NCI-H1417 treated with DMSO at 0.1 percent for 48 hours (cell line): ENCODE results near the gene PPP1R13L.
A peak's percentile ranks its signal among the peaks of the same experiment; 100 is the strongest.

ENCODE experiments used
- DNase-seq: peaks from one replicate; lab custom pipeline; 2025; lab: John Stamatoyannopoulos, UW

The PPP1R13L gene

DNA sequence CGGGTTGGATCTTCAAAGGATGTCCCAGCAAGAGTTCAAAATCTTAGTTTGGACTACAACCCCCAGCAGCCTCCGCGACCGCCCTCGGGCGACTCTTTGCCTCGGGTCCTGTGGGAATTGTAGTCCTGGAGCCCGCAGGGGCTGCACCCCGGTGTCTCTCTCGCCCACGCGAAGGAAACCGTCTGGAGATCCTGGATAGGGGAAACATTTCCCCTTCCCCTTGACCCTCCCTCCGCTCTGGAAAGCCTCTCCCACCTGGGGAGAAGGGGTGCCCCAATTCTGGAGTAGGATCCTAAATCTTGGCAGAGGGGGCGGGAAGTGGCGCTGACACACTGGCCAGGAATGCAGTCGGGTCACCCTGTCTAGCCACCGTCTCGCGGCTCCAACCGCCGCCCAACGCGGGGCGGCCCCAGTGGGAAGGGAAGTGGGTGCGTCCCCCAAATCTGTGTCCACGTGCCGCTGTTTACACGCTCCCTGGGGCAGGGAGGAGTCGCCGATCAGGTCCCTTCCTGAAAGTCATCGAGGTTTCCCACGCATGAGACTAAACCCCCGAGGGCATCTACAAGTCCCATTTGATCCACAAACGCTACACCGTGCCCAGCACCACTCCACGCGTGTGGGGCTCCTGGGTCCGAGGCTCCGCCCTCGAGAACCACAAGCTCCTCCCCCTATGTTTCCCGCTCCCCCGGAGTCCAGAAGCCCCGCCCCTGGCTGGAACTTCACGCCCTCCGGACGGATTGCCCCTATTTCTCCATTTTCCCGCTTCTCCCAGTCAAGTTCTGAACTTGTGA, 761 bp upstream of the PPP1R13L start:
- DNase-seq = peak; percentile 13

DNA sequence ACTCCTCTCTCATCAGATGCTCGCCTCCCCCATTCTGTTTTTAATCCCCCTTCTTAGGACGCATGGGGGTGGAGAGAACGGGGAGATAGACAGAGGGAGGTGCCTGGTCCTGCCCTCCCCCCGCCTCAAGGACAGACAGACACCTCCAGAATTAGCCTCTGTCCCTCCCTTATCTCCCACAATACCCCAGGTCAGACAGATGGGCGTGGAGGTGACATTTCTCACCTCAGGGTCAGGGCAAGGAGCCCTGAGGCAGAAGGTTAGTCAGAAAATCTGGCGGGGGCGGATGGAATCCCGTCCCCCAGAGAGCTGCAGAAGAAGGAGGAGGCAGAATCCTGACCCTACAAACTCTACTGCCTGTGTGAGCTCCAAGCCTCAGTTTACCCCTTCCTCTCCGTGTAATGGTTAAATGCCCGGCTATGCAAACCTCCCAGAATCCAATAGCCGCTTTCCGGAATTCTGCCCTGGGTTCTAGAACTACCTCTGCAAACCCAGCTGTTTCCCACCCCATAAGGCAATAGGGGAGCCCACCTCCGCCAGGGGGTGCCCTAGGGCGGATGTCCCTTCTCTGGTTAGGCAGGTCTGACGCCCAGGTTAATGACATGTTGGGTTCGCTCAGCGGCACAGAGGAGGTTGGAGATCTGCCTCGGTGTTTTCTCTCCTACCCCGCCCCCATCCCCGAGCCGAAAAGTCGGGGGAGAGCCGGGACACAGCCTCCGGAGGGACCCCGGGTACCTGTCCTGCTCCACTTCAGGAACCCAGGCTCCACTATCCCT, 900 bp downstream of the PPP1R13L start:
- no peak for DNase-seq

DNA sequence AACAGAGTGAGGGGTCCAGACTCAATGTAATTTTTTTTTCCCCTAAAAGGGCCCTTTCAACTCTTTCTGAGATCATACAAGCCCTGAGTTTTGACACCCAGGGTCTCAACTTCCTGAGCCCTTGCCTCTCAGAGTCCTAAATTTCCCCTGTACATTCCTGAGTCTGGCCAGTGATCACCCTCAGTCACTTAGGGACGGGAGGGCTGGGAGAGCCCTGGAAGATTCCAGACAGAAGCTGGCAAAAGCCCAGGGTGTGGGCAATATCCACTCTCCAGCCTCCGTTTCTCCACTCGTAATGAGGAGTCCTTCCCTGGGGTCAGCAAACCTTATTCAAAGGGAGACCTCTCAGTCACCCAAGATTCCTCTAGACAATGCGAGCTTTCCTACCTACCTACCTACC, 1.6 kb downstream of the PPP1R13L start:
- DNase-seq = no peak

DNA sequence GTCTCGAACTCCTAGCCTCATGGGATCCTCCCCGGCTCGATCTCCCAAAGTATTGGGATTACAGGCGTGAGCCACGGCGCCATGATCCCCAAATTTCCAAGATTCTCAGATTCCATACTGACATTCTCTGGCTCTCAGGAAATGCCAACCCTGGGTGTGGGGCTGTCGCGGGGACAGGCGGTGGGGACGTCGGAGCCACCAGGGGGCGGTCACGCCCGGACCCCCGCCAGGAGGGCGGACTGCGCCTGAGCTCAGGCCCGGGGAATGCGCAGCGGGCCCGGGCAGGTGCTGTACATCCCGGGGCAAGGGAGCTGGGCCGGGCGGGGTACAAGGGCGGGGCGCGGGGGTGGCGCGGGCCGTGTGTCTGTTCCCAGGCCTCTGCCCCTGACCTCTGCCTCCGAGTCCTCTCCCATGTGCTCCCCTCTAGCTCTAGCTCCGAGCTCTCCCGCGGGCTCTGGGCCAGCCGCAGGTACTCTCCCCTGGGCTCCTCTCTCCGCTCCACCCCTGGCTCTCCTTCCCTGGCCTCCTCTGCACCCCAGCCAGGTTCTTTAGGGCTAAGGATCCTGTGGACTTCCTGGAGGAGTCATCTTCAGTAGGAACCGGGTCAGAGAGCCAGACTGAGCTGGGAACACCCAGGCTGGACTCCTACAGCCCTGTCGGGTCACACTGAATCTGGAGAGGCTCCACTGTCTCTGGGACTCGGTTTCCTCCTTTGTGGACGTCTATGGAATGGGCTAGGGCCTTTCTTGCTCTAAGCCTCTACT, 2.4 kb downstream of the PPP1R13L start:
- DNase-seq = no peak

DNA sequence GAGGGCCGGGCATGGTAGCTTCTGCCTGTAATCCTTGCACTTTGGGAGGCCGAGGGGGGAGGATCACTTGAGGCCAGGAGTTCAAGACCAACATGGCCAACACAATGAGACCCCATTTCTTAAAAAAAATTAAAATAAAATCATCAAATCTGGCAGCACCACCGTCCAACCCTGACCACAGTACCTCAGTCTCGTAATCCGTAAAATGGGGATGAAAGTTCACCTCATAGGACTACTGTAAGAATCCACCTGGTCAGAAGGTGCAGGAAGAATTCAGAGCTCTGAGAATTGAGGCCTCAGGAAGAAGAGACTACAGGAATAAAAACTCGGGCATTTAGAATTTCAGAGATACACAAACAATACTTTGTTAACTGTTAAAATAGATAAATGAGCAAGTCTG, 3.1 kb downstream of the PPP1R13L start:
- no peak for DNase-seq

DNA sequence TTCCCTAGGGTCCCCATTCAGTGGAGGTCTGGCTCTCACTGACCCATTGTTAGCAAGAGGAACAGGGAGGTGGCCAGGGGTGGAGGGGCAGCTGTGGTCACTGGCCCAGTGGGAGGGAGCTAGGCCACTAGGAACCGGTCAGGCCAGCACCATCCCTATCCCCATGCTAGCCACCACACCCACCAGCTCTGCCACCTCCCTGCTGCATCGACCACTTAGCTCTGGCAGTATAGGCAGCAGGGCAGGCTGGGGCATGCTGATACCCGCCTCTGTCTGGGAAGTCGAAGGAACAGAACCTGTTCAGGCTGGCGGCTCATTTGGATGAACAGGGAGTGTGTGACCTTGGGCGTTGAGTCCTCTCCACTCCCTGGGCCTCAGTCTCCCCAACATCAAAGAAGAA, 4.7 kb downstream of the PPP1R13L start:
- no peak for DNase-seq

DNA sequence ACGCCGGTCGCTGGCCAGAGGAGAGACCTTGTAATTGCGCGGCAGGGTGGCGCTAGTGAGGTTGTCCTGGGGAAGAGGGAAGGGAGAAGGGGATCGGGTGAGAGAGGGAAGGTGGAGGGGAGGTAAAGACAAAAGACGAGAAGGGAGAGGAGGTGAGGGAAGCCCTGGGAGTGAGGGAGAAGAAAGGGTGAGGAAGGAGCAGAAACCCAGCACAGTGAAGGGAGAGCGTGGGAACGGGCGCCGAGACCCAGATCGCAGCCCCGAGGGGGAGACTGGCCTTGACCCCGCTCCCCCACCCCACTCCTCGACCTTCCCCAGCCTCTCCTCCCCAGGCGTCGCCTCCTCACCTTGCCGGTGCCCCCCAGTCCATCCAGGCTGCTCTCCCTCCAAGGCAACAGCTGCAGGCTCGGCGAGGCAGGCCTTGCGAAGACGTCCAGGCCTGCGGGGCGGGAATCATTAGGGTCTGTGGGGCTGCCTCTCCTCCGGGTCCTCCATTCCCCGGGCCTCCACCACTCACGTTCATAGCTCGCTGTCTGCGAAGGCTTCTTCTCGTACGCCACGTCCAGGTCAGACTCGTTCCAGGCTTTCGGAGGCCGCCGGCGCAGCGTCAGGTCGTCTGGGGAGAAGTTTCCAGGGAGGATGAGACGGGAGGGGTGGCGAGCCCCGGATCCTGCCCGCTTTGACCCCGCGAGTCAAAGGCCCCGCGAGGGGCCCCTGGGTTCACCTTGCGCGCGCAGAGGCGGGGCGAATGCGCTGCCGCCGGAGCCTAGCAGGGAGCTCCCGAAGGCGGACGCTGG, 8.8 kb downstream of the PPP1R13L start:
- no peak for DNase-seq

DNA sequence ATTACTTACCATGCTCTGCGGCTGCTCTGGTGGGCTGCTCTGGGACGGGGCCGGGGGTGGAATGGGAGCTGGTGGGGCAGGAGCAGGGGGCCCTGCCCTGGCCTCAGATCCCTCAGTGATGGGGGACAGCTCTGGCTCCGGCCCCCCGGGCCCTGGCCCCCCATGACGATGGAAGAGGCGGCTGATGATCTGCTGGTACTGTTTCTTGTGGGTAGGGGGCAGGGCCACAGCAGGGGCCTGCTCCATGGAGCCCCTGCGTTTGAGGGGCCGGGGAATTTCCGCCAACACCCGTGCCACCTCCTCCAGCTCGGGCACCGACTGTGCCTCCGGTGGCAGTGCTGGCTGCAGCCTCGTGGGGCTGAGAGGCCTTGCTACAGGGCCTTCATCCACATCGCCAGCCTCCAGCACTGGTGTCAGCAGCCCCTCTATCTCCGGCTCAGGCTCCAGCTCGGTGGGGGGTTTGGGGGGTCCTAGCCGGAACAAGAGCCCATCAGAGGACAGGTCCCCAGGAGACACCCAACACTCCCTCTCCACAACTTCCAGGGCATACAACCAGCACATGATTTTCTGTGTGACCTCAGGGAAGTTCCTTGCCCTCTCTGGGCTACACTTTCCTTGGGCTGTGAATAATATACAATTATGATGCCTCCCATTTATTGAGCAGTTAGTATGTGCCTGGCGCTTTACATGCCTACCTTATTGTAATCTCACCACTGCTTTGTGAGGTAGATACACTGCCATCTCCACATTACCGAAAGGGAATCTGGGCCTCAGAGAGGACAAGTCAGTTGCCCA, 12.8 kb downstream of the PPP1R13L start:
- no peak for DNase-seq

DNA sequence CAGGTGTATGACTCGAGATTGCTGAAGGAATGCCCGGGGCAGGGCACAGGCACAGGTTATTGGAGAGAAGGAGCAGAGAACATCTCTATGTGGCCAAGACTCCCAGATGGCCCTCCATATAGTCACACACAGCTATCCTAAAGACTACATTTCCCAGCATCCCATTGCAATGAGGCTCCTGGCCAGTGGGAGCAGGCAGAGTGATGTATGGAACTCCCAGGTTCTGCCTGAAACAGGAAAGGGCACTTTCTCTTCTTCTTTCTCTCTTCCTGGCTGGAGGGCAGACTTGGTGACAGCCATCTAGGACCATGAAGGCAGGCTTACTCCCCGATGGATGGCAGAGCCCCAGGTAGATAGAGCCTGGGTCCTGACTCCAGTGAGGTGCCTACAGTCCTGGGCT, 13.5 kb downstream of the PPP1R13L start:
- no peak for DNase-seq

DNA sequence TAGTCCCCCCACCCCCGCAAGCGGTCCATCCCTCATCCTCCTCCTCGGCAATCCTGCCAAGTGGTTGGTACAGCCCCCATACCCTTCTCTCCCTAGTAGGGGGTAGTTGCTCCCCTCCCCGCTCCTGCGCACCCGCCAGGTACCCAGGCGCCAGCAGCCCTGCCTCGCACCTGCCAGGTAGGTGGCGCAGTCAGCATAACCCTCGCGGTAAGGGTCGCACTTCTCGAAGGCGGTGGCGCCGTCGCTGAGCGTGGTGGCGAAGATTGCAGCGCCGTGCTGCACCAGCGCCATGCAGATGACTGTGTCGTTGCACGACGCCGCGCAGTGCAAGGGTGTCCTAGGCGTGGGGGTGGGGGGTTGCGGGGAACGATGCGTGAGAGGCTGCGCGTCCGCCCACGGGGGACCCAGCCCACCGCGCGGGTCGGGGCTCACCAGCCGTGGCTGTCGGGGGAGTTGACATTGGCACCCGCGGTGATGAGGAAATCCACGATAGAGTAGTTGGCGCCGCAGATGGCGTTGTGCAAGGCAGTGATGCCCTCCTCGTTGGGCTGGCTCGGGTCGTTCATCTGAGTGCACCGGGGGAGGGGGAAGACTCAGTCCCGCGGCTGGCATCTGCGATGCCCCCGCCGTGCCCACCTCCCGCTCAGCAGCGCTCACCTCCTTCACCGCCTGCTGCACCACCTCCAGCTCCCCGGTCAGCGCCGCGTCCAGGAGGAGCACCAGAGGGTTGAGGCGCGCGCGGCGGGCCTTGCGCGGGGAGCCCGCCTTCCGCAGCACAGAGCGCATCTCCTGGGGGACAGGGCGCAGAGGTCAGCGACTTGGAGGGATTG, 19.3 kb downstream of the PPP1R13L start:
- no peak for DNase-seq

DNA sequence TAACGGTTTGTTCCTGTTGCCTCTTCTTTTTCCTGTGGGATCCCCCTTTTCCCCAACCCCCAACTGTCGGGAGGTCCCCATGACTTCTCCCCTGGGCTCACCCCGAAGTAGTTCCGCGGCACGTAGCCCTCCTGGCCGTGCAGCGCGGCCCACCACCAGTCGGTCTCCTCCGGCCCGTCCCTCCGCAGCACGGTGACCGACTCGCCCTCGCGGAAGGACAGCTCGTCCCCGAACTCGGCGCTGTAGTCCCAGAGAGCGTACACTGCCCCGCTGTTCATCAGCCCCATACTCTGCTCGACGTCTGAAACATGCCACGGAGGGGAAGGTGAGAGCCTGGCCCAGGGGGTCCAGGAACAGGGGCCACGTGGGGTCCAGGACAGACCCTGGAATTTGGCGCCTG, 22.4 kb downstream of the PPP1R13L start:
- DNase-seq = no peak

DNA sequence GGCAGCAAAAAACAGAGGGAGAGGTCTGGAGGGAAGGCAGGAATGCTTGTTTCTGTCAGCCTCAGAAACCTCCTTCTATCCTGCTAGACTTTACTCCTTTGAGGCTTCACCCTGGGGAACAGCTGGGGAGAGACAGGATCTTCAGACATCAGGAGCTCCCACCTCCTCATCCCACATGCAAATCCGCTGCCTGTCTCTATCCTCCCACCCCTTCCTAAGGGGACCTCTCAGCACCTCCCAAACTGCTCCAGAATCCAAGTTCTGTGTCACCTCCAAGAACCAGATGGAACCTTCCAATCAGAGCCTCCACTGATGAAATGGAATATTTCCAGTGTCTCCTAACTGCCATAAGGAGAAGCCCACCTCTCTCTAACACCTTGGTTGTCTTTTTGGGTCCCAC, 24.8 kb downstream of the PPP1R13L start:
- DNase-seq = no peak

DNA sequence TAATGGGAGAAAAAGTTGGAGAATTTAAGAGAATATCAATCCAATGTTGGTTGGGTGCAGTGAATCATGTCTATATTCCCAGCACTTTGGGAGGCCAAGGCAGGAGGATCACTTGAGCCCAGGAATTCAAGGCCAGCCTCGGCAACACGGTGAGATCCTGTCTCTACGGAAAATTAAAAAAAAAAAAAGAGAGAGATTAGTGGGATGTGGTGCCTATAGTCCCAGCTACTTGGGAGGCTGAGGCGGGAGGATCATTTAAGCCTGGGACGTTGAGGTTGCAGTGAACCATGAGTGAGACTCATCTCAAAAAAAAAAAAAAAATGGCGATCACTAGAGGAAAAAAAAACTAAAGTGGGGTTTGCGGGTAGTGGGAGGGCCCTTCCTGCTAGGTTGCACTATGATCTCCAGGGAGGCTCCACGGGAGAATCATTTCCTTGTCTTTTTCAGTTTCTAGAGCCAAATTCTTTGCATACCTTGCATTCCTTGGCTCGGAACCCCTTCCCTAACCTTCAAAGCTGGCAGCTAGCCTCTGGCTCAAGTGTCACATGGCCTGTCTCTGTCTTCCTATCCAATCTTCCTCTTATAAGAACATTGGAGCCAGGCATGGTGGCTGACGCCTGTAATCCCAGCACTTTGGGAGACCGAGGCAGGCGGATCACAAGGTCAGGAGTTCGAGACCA, 28.7 kb downstream of the PPP1R13L start:
- no peak for DNase-seq

DNA sequence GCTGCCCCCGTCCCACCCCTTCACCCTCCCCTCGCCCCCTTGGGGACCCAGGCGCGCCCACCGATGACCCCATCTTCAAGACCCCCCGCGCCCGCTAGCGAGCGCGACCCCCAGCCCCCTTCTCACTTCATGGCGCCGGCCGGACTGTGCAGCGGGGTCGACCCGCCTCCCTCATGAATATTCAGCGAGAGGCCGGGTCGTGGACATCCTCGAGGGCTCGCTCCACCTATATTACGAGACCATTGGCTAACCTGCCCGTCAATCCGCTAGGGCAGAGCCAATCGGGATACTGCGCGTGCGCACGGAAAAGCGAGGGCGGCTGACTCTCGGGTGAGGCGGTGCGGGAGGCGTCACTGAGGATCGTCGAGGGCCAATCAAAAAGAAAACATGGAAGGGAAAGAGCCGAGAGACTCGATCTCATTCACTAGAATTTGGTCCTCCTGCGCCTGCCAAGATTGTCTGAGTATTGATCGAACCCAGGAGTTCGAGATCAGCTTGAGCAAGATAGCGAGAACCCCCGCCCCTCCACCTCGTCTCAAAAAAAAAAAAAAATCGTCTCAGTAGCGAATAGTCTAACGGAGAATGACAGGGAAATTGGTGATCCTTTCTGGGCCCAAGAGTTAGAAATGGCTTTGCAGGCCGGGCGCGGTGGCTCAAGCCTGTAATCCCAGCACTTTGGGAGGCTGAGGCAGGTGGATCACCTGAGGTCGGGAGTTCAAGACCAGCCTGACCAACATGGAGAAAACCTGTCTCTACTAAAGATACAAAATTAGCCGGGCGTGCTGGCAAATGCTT, 34.3 kb downstream of the PPP1R13L start, which contains the start of gene ERCC2:
TSS of gene ERCC2 (minus strand) at position 164 of the 795 bp plus-strand sequence. CDS start at position 131, 33 bp downstream.
- DNase-seq = peak; percentile 78

DNA sequence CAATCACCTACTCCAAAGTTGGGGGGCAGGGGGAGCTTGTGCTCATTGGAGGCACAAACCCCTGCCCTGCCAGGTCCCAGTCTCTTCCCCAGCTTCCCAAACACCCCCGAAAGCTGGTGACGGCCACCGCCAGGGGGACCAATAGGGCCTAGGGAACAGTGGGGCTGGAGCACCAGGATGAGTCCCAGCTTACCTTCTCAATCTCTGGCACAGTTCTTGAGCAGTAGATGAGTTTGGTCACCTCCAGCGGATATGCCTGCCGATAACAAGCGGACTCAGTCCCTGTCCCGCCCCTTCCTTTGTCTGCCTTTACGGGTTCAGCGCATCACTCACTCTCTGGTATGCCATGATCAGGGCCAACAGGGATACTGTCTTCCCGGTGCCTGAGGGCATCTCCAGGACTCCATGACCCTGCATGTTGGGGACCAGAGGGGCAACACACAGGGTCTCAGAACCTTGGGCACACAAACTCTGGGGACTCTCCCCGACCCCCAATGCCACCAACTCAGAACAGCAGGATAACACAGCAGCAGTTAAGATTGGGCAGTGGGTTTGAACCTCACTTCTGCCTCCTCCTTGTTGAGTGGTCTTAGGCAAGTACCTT, 36.0 kb downstream of the PPP1R13L start:
- no peak for DNase-seq

DNA sequence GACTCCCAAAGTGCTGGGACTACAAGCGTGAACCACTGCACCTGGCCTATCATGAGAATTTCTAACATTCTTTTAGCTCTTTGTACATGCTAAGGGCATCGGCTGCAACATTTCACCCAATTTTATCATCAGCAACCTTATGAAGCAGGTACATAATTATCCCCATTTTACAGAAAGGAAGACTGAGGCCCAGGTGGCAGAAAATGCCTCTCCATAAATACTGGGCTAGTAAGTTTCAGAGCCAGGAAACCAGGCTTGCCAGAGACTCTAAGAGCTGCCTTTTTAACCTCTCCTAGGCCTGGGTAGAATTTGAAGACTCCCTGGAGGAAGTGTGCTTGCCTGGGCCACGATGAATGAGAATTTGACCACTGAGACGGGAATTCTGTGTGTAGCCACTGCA, 36.7 kb downstream of the PPP1R13L start:
- DNase-seq = no peak

DNA sequence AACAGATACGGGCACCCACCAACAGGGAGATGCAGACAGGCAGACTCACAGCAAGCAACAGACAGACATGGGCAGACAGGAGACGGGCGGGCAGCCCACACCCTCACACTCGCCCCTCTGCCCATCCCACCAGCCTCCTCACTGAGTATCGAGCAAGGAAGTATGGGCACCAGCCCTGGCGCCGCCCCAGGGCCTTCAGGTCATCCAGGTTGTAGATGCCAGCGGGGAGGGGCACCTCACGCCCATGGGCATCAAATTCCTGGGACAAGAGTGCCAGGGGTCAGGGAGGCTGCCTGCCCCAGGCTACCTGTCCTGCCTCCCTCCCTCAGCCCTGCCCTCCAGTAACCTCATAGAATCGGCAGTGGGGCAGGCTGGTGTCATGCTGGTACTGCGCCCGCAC, 40.2 kb downstream of the PPP1R13L start:
- no peak for DNase-seq

DNA sequence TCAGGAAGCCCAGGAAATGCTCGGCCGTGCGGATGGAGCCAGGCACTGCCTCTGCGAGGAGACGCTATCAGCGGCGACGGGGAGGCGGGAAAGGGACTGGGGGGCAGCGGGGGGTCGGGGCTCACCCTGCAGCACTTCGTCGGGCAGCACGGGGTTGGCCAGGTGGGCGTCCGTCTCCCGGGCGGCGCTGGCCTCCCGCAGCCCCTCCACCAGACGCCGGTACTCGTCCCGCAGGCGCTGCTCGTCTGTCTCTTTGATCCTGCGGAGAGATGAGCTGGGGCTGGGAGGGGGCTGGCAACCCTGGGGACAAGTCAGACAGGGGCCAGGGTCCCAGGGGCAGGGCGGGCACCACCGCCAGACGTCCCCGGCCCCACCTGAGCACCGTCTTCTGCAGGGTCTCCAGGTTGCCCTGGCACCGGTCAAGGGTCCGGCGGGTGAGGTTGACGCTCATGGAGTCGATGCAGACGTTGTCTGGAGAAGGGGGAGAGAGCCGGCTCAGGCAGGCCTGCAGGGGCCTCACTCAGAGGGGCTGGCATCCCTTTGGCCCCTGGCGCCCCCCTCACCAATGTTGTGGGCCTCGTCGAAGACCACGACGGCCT, 40.9 kb downstream of the PPP1R13L start:
- DNase-seq = no peak
